ENCODE data around the gene MEGF11.

DNA sequence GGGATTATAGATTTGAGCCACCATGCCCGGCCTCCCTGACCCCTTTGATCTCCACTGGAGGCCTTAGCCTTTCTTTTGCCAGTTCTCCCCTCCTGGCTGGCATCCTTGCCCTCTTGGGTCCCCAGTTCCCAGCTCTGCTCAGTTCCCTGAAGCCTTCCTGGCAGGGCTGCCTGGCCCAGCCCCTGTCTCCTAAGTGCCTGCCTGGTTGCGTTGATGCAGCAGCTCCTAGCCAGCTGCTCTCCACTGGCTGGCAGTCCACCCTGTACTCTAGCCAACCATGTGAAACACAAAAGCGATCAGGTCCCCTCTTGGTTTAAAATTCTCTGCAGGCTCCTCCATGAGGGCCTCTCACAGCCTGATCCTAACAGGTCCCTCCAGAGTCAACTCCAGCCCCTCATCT, 199.6 kb downstream of the MEGF11 start:
- TF ChIP-seq POLR2A (IDR thresholded peaks at IDR 0.05) = no peak
- TF ChIP-seq, protein P1, sequence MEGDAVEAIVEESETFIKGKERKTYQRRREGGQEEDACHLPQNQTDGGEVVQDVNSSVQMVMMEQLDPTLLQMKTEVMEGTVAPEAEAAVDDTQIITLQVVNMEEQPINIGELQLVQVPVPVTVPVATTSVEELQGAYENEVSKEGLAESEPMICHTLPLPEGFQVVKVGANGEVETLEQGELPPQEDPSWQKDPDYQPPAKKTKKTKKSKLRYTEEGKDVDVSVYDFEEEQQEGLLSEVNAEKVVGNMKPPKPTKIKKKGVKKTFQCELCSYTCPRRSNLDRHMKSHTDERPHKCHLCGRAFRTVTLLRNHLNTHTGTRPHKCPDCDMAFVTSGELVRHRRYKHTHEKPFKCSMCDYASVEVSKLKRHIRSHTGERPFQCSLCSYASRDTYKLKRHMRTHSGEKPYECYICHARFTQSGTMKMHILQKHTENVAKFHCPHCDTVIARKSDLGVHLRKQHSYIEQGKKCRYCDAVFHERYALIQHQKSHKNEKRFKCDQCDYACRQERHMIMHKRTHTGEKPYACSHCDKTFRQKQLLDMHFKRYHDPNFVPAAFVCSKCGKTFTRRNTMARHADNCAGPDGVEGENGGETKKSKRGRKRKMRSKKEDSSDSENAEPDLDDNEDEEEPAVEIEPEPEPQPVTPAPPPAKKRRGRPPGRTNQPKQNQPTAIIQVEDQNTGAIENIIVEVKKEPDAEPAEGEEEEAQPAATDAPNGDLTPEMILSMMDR (IDR thresholded peaks at IDR 0.05) = no peak
